IMR-90 (cell line): ENCODE results near the gene LDB2. TPM values are rescaled to one million over a fixed set of nuclear protein-coding genes. Genes with fewer than 3 reads are reported as not detected.

ENCODE experiments used
- ATAC-seq: fragments of 200-7000 bp; cut with Tn5 transposase; 2 replicates; pipeline ENCODE4 v1.9.1; 2020; ENCODE audit warnings: low read depth, mild to moderate bottlenecking, moderate library complexity
- BruUV-seq: library from RNA; stranded (reverse); fragments of 400-500 nt; replicated peaks from 2 replicates; lab custom pipeline; 2021; lab: Mats Ljungman, UMichigan
- CTCF ChIA-PET: fragments of 300-600 bp; formaldehyde crosslinking; extraction: SDS; loops from one replicate; lab custom pipeline; 2021; ENCODE audit warnings: antibody characterized with exemption; lab: Yijun Ruan, JAX
- POLR2A ChIA-PET: fragments of 300-600 bp; sonication (Branson Sonifier 250); formaldehyde crosslinking; loops from one replicate; lab custom pipeline; 2022; ENCODE audit warnings: antibody characterized with exemption; ENCODE audit not compliant: unreplicated experiment; lab: Charles Lee
- DNase-seq: peaks from one replicate; pipeline ENCODE4 v3.0.0; 2013
- H2AFZ ChIP-seq: replicated peaks from 2 replicates; pipeline ENCODE3; 2013; ENCODE audit warnings: low read length, mild to moderate bottlenecking; ENCODE audit not compliant: poor library complexity
- H2AK5ac ChIP-seq: 2 replicates; pipeline ENCODE4 v1.6.1; 2013; ENCODE audit warnings: low read depth, low read length, inconsistent platforms
- H2AK9ac ChIP-seq: replicated peaks from 2 replicates; pipeline ENCODE3; 2013; ENCODE audit warnings: mild to moderate bottlenecking, low read depth, low read length, moderate library complexity; ENCODE audit not compliant: poor library complexity
- H2BK120ac ChIP-seq: 2 replicates; pipeline ENCODE4 v1.6.1; 2013; ENCODE audit warnings: low read depth, low read length, inconsistent platforms
- H2BK15ac ChIP-seq: 3 replicates; pipeline ENCODE4 v1.6.1; 2013; ENCODE audit warnings: low read depth, low read length, inconsistent platforms
- H2BK20ac ChIP-seq: 2 replicates; pipeline ENCODE4 v1.6.1; 2013; ENCODE audit warnings: low read depth, mild to moderate bottlenecking, inconsistent platforms, low read length, moderate library complexity
- H2BK5ac ChIP-seq: 2 replicates; pipeline ENCODE4 v1.6.1; 2013; ENCODE audit warnings: mild to moderate bottlenecking, low read depth, low read length, inconsistent platforms; ENCODE audit not compliant: poor library complexity, severe bottlenecking
- H3K14ac ChIP-seq: replicated peaks from 2 replicates; pipeline ENCODE4 v1.6.1; 2013; ENCODE audit warnings: low read depth, low read length, inconsistent platforms
- H3K18ac ChIP-seq: 2 replicates; pipeline ENCODE4 v1.6.1; 2013; ENCODE audit warnings: low read depth, low read length, control low read depth
- H3K23ac ChIP-seq: 2 replicates; pipeline ENCODE4 v1.6.1; 2013; ENCODE audit warnings: low read depth, low read length, inconsistent platforms
- H3K27ac ChIP-seq: 2 replicates; pipeline ENCODE4 v1.5.1; 2013; ENCODE audit warnings: mild to moderate bottlenecking, control low read depth, low read length; ENCODE audit not compliant: insufficient read depth
- H3K27me3 ChIP-seq: 2 replicates; pipeline ENCODE4 v1.6.1; 2013; ENCODE audit warnings: low read length; ENCODE audit not compliant: control insufficient read depth, insufficient read depth
- H3K36me3 ChIP-seq: 2 replicates; pipeline ENCODE4 v1.6.1; 2013; ENCODE audit warnings: low read length, mixed read lengths; ENCODE audit not compliant: control insufficient read depth, insufficient read depth
- H3K4ac ChIP-seq: 2 replicates; pipeline ENCODE4 v1.6.1; 2013; ENCODE audit warnings: low read depth, low read length, inconsistent platforms
- H3K4me1 ChIP-seq: 2 replicates; pipeline ENCODE4 v1.6.1; 2013; ENCODE audit warnings: low read length, mixed read lengths; ENCODE audit not compliant: control insufficient read depth, insufficient read depth
- H3K4me2 ChIP-seq: 2 replicates; pipeline ENCODE4 v1.6.1; 2013; ENCODE audit warnings: low read depth, mild to moderate bottlenecking, control low read depth, low read length, moderate library complexity
- H3K4me3 ChIP-seq: 2 replicates; pipeline ENCODE4 v1.5.1; 2013; ENCODE audit warnings: low read depth, mild to moderate bottlenecking, control low read depth, low read length, moderate library complexity; ENCODE audit not compliant: insufficient read depth
- H3K56ac ChIP-seq: 2 replicates; pipeline ENCODE4 v1.6.1; 2013; ENCODE audit warnings: low read length, inconsistent platforms; ENCODE audit not compliant: insufficient read depth; ENCODE audit errors: extremely low read depth
- H3K79me1 ChIP-seq, 2 experiments: 2 replicates each; pipeline ENCODE4 v1.6.1; 2013; ENCODE audit warnings: low read length in 2 of 2, inconsistent platforms in 1 of 2, low read depth in 1 of 2
- H3K9ac ChIP-seq: 2 replicates; pipeline ENCODE4 v1.6.1; 2013; ENCODE audit warnings: low read depth, low read length, control low read depth
- H3K9me1 ChIP-seq: 2 replicates; pipeline ENCODE4 v1.6.1; 2013; ENCODE audit warnings: low read length, inconsistent platforms; ENCODE audit not compliant: insufficient read depth
- H3K9me3 ChIP-seq: 2 replicates; pipeline ENCODE4 v1.6.1; 2013; ENCODE audit warnings: low read length; ENCODE audit not compliant: control insufficient read depth, insufficient read depth
- H4K20me1 ChIP-seq: 2 replicates; pipeline ENCODE4 v1.6.1; 2013; ENCODE audit warnings: low read length, inconsistent platforms; ENCODE audit not compliant: insufficient read depth
- H4K5ac ChIP-seq: 2 replicates; pipeline ENCODE4 v1.6.1; 2013; ENCODE audit warnings: mild to moderate bottlenecking, low read depth, low read length, control low read depth
- H4K8ac ChIP-seq, 2 experiments: 2 replicates each; pipeline ENCODE4 v1.6.1; 2013; ENCODE audit warnings: low read depth in 2 of 2, low read length in 2 of 2, control low read depth in 1 of 2, inconsistent platforms in 1 of 2
- H4K91ac ChIP-seq: 2 replicates; pipeline ENCODE4 v1.6.1; 2013; ENCODE audit warnings: low read depth, low read length, inconsistent platforms; ENCODE audit not compliant: insufficient read depth
- FOS ChIP-seq: fragments of 150-350 bp; IDR thresholded peaks from 2 replicates; pipeline ENCODE4 v1.6.1; 2016; ENCODE audit warnings: low read depth, low read length
- WGBS, 2 experiments: methylation state at CpG; one replicate each; pipeline versions ENCODE4 v1.1.5 to v1.1.7; 2013; ENCODE audit warnings: missing lambda C conversion rate in 2 of 2; ENCODE audit not compliant: insufficient read length in 1 of 2; ENCODE audit errors: extremely low coverage in 2 of 2; 5-methylcytosine and 5-hydroxymethylcytosine counted together
- dilution Hi-C: fragments of 300-500 bp; cut with HindIII; formaldehyde crosslinking; loops from one replicate; pipeline ENCODE4 v1.14.3; 2018; ENCODE audit warnings: low sequenced_read_pairs; ENCODE audit not compliant: unreplicated experiment
- in situ Hi-C: fragments of 300-500 bp; cut with MboI; formaldehyde crosslinking; loops from 3 replicates; pipeline ENCODE4 v1.14.3; 2019; ENCODE audit warnings: low sequenced_read_pairs, inconsistent platforms, mixed read lengths
- intact Hi-C: fragments of 100-400 bp; cut with micrococcal nuclease; formaldehyde crosslinking; loops from 2 replicates; pipeline ENCODE4 v1.10.0; 2022
- polyA plus RNA-seq, 3 experiments: library from polyadenylated mRNA; depleted of rRNA; stranded (reverse); fragments of >200 nt; gene quantifications; 2 replicates each; pipeline ENCODE4 v1.2.3, GENCODE V29; 2012; ENCODE audit warnings: low replicate concordance in 1 of 3
- total RNA-seq: library from RNA; depleted of rRNA; stranded (reverse); fragments of >200 nt; gene quantifications from 2 replicates; pipeline ENCODE4 v1.2.3, GENCODE V29; 2012

Gene LDB2
- total and polyA plus RNA-seq, 2 of the 4 experiments (the other 2 are of a cell fraction): 67.9 to 116 TPM

DNA sequence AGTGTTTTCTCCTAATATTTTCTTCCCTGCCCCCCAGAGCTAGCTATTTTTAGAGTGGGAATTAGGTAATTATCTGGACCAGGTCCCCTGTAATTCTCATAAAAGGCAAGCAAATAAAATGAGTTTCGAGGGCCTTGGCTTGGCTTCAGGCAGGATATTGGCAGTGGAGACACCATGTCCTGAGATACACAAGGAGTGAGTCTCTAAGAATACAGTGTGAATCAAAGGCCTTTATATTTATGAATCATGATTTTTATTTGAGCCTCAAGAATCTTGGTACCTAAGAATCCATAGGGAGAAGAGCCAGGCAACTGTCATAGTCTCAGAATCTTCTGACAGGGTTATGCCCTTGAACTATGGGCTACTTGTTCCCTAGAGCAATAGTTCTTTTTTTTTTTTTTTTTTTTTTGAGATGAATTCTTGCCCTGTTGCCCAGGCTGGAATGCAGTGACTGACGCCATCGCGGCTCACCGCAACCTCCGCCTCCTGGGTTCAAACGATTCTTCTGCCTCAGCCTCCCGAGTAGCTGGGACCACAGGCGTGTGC is 205.4 kb downstream of the LDB2 start:
- ATAC-seq: no peak
- peak overlapping the region; percentile 62; the same call in 1 of the 2 replicates for H3K4ac ChIP-seq
- H3K23ac ChIP-seq: no peak overlapping the region; the same call in 1 of the 2 replicates
- no peak overlapping the region for H3K9ac ChIP-seq
- no peak overlapping the region for H2AK5ac ChIP-seq
- no peak for DNase-seq
- no peak overlapping the region for H2AFZ ChIP-seq
- peak overlapping the region; percentile 53 for H2BK5ac ChIP-seq
- no peaks in the 10 kb centered on the region for H3K27me3 ChIP-seq
- no TSS peak for BruUV-seq
- no peak overlapping the region for H3K4me3 ChIP-seq
- no peak overlapping the region for H3K56ac ChIP-seq
- H2BK15ac ChIP-seq: peak overlapping the region; percentile 10; the same call in 2 of the 3 replicates
- in situ Hi-C loops: no loop called here
- H3K9me1 ChIP-seq: peaks cover 9% of the 10 kb centered on the region
- H4K8ac ChIP-seq: no peak overlapping the region
- CTCF ChIA-PET: no interaction called here
- H2BK20ac ChIP-seq: no peak overlapping the region
- H3K27ac ChIP-seq: peak overlapping the region; percentile 36; the same call in 1 of the 2 replicates
- TF ChIP-seq FOS: no peak
- peak overlapping the region; percentile 30; the same call in 1 of the 2 replicates for H4K5ac ChIP-seq
- intact Hi-C loops: no loop called here
- dilution Hi-C loops: no loop called here
- H3K9me3 ChIP-seq: peaks cover 2% of the 10 kb centered on the region; the same call in 1 of the 2 replicates
- H3K18ac ChIP-seq: peak overlapping the region; percentile 53; the same call in 1 of the 2 replicates
- H2AK9ac ChIP-seq: no peak overlapping the region
- 0 out of 2 replicates have a peak overlapping the region, but pooled peaks have one; percentile 44 for H3K14ac ChIP-seq
- POLR2A ChIA-PET: no interaction called here
- peaks cover 17% of the 10 kb centered on the region for H3K4me1 ChIP-seq
- no peak overlapping the region for H3K4me2 ChIP-seq
- peak overlapping the region; percentile 33; the same call in 1 of the 2 replicates for H2BK120ac ChIP-seq
- H4K91ac ChIP-seq: no peak overlapping the region
- 0 out of 2 replicates have a peak, but pooled peaks cover 2% of the 10 kb centered on the region for H3K36me3 ChIP-seq
- H3K79me1 ChIP-seq: peaks cover 0 to 4% of the 10 kb centered on the region in 2 experiments; a peak in 1 of 4 replicates
- 87% methylated on average over 9 of the region's 9 CpGs; no CpG with 5 or more reads in 1 of the 2 experiments for WGBS, 2 experiments
- H4K20me1 ChIP-seq: no peaks in the 10 kb centered on the region
